HEK293 (cell line): Measurements from ENCODE around the gene NOL4L.
A peak's percentile ranks its signal among the peaks of the same experiment; 100 is the strongest.

ENCODE experiments used
- CTCF ChIA-PET: fragments of 350-600 bp; formaldehyde crosslinking; extraction: SDS; loops from one replicate; lab custom pipeline; 2021; ENCODE audit warnings: antibody characterized with exemption; lab: Yijun Ruan, JAX
- POLR2A ChIA-PET: fragments of 300-600 bp; formaldehyde crosslinking; extraction: SDS; loops from one replicate; lab custom pipeline; 2020; ENCODE audit warnings: antibody characterized with exemption, inconsistent platforms; lab: Yijun Ruan, JAX
- H3K27ac ChIP-seq: fragments of 200-500 bp; sonication (Bioruptor generic); 2 replicates; pipeline ENCODE4 v1.5.1; 2014; ENCODE audit warnings: low read depth, low read length, control low read depth, inconsistent platforms; ENCODE audit errors: extremely low read depth
- H3K36me3 ChIP-seq, 2 experiments: fragments of 200-500 bp in 1 of 2; sonication (Bioruptor generic) in 1 of 2; 1 replicate in 1 of 2; 2 replicates in 1 of 2; pipeline ENCODE4 v1.5.1; 2014 to 2017; ENCODE audit warnings: inconsistent platforms in 2 of 2, low read length in 2 of 2; ENCODE audit not compliant: control insufficient read depth in 2 of 2, insufficient read depth in 1 of 2
- H3K4me1 ChIP-seq: fragments of 200-500 bp; sonication (Bioruptor generic); 2 replicates; pipeline ENCODE4 v1.5.1; 2014; ENCODE audit warnings: mild to moderate bottlenecking, low read length, inconsistent platforms; ENCODE audit not compliant: control insufficient read depth, insufficient read depth
- H3K4me3 ChIP-seq: 2 replicates; pipeline ENCODE4 v1.5.1; 2011; ENCODE audit warnings: low read depth, mild to moderate bottlenecking, control low read depth, low read length, moderate library complexity
- H3K9me3 ChIP-seq: fragments of 200-500 bp; sonication (Bioruptor generic); 2 replicates; pipeline ENCODE4 v1.5.1; 2014; ENCODE audit warnings: low read depth, low read length, inconsistent platforms; ENCODE audit not compliant: control insufficient read depth, insufficient read depth
- FEZF1 ChIP-seq: fragments of 450-650 bp; formaldehyde crosslinking; IDR thresholded peaks from 2 replicates; pipeline ENCODE4 v1.5.1; 2016; ENCODE audit warnings: missing biosample characterization, missing genetic modification characterization
- PATZ1 ChIP-seq: fragments of 450-650 bp; formaldehyde crosslinking; IDR thresholded peaks from 2 replicates; pipeline ENCODE4 v1.5.1; 2016; ENCODE audit warnings: missing biosample characterization, missing genetic modification characterization
- RBAK ChIP-seq: fragments of 450-650 bp; formaldehyde crosslinking; IDR thresholded peaks from 2 replicates; pipeline ENCODE4 v1.5.1; 2016; ENCODE audit warnings: missing biosample characterization, missing genetic modification characterization
- SETDB1 ChIP-seq: IDR thresholded peaks from one replicate; pipeline ENCODE4 v1.6.1; 2017; ENCODE audit warnings: mild to moderate bottlenecking, low read length, moderate library complexity, mixed read lengths; ENCODE audit not compliant: insufficient read length
- ZNF830 ChIP-seq: fragments of 450-650 bp; IDR thresholded peaks from 2 replicates; pipeline ENCODE4 v1.5.0; 2018; ENCODE audit warnings: missing biosample characterization, missing genetic modification characterization, low read depth, mild to moderate bottlenecking, moderate library complexity

The NOL4L gene

DNA sequence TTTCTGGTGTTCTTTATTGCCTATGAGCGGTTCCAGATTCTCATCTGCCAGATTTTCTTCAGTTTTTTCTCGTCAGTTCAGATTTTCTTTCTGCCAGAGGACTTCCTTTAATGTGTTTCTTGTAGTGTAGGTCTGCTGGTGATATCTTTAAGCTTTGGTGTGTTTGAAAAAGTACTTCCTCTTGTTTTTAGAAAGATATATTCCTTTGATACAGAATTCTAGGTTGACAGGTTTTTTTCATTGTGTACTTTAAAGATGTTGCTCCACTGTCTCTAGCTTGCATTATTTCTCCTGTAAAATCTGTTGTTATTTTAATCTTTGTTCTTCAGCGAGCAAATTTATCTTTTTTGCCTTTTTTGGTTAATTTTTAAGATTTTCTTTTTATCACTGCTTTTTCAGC, 190.1 kb downstream of the NOL4L start:
- ChIA-PET POLR2A (no interaction called here), CTCF (interaction anchor here (1.2 to 1.5 kb wide), 2 partner anchors 10 to 258 kb away, joined by 3 to 5 read pairs; no protein-coding TSS in a partner anchor)
- Histone ChIP-seq H3K36me3 (peaks cover 12 to 19% of the 10 kb centered on the region in 2 experiments; a peak in 2 of 3 replicates), H3K27ac (no peak overlapping the region), H3K4me3 (no peak overlapping the region), H3K4me1 (no peaks in the 10 kb centered on the region), H3K9me3 (no peaks in the 10 kb centered on the region)
- TF ChIP-seq ZNF830: no peak
- peak; percentile 86 for TF ChIP-seq SETDB1
- TF ChIP-seq FEZF1: no peak
- no peak for TF ChIP-seq PATZ1 (tag by site-specific recombination)
- TF ChIP-seq RBAK (tag by site-specific recombination): no peak
